Left ventricle myocardium inferior (tissue), 1 donor: ENCODE data around the gene TPK1. TPM values are rescaled to one million over a fixed set of nuclear protein-coding genes. Genes with fewer than 3 reads are reported as not detected.

Experiments used
- DNase-seq: peaks from one replicate; pipeline ENCODE4 v3.0.0-alpha.2; 2020
- H3K27ac ChIP-seq: fragments of 200-600 bp; replicated peaks from 2 replicates; pipeline ENCODE4 v1.8.0; 2021
- H3K27me3 ChIP-seq: fragments of 200-600 bp; 2 replicates; pipeline ENCODE4 v1.8.0; 2021; ENCODE audit warnings: low read depth
- H3K36me3 ChIP-seq: fragments of 200-600 bp; 2 replicates; pipeline ENCODE4 v1.8.0; 2021
- H3K4me1 ChIP-seq: fragments of 200-600 bp; 2 replicates; pipeline ENCODE4 v1.8.0; 2021
- H3K4me3 ChIP-seq: fragments of 200-600 bp; 2 replicates; pipeline ENCODE4 v1.8.0; 2021; ENCODE audit warnings: mild to moderate bottlenecking, moderate library complexity
- H3K9me3 ChIP-seq: fragments of 200-600 bp; replicated peaks from 2 replicates; pipeline ENCODE4 v1.8.0; 2021
- CTCF ChIP-seq: fragments of 200-600 bp; IDR thresholded peaks from 2 replicates; pipeline ENCODE4 v1.8.0; 2021; ENCODE audit warnings: antibody characterized with exemption, mild to moderate bottlenecking, borderline replicate concordance
- intact Hi-C: fragments of 100-400 bp; cut with micrococcal nuclease; formaldehyde crosslinking; loops from one replicate; pipeline ENCODE4 v1.11.0; 2022
- total RNA-seq: library from RNA; stranded (reverse); fragmentation: NEBNext Ultra II Directional; extraction: Animal tissue kit (Norgen Biotek cat#: 25700); gene quantifications from one replicate; pipeline ENCODE4 v1.2.1, GENCODE V29; 2021
- donor health status: DM: no; HTN: yes; CAD: no; lungs with severe emphysema.

TPK1 gene
- total RNA-seq, 1 donor from 2014 or later = 3.5 TPM

GRCh38 chr7:144528536-144529045 lies 307.3 kb downstream of the TPK1 start:
- DNase-seq = no peak
- Histone ChIP-seq H3K9me3 (peaks cover 24% of the 10 kb centered on the region), H3K27ac (no peak overlapping the region), H3K36me3 (no peaks in the 10 kb centered on the region), H3K4me1 (no peaks in the 10 kb centered on the region), H3K27me3 (no peaks in the 10 kb centered on the region), H3K4me3 (no peak overlapping the region)
- intact Hi-C loops = no loop called here
- TF ChIP-seq CTCF = no peak

DNA sequence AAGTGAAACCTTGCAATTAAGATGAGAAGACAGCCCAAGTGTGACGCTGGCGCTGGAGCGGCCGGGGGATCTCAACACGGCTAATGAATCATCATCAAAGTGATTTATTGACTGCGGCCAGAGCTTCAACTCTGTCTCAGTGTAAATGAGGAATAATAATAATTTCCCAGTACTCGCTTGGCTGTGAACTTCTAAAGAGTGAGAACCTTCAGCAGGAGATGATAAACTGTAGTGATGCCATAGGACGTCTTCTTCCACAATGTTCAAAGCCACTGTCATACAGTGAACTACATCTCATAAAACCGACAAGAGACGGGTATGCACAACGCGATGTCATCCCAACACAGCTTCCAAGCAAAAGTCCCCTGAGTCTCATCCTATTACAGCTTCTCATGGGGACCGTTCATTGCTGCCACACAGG lies 308.8 kb downstream of the TPK1 start:
- DNase-seq = no peak
- Histone ChIP-seq H3K27ac (no peak overlapping the region), H3K9me3 (peaks cover 11% of the 10 kb centered on the region), H3K36me3 (no peaks in the 10 kb centered on the region), H3K4me1 (no peaks in the 10 kb centered on the region), H3K27me3 (no peaks in the 10 kb centered on the region), H3K4me3 (no peak overlapping the region)
- intact Hi-C loops = no loop called here
- no peak for TF ChIP-seq CTCF

- Histone ChIP-seq H3K4me1 (no peaks in the 10 kb centered on the region), H3K27me3 (no peaks in the 10 kb centered on the region), H3K36me3 (no peaks in the 10 kb centered on the region), H3K9me3 (peaks cover under 1% of the 10 kb centered on the region), H3K4me3 (no peak overlapping the region), H3K27ac (no peak overlapping the region)
- intact Hi-C loops = no loop called here
- TF ChIP-seq CTCF = no peak
- no peak for DNase-seq
Measured at GRCh38 chr7:144525956-144526355, 309.9 kb downstream of the TPK1 start.

DNA sequence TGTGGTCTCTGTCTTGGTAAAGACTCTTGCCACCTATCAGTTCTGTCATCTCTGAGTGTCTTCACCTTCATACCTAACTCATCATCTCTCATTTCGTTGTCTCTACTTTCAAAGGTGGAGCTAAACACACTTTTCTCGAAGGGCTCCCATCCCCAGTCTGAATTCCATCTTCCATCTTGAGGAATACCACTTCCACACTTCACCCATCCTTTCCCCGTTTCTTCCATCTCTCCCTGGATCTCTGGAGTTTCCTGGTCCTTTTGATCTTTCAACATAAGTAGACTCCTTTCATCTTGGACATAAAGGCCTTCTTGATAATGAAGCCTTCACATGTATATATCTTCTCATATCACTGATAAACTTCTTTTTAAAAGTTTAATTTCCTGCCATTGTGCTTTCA lies 311.6 kb downstream of the TPK1 start:
- intact Hi-C loops = no loop called here
- Histone ChIP-seq H3K9me3 (no peaks in the 10 kb centered on the region), H3K4me3 (no peak overlapping the region), H3K36me3 (no peaks in the 10 kb centered on the region), H3K27me3 (no peaks in the 10 kb centered on the region), H3K27ac (no peak overlapping the region), H3K4me1 (peaks cover under 1% of the 10 kb centered on the region)
- no peak for DNase-seq
- TF ChIP-seq CTCF = no peak

DNA sequence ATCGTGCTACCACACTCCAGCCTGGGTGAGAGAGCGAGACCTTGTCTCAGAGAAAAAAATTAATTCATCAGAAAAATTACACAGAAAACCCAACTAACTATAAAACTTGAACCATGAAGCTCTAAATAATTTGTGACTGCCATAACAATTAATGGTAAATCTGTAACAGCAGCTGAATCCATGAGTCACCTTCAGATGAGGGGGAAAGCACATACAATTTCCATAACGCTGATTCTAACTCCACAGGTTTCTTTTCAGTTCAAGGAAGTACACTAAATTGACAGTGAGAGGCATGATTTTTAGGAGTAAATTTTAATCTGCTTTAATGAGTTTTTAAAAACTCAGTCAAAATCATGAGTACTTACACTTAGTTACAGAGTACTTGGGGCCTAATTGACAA lies 312.2 kb downstream of the TPK1 start:
- H3K36me3 ChIP-seq = no peaks in the 10 kb centered on the region
- intact Hi-C loops = no loop called here
- H3K4me3 ChIP-seq = no peak overlapping the region
- DNase-seq = no peak
- H3K4me1 ChIP-seq = peaks cover 7% of the 10 kb centered on the region
- H3K9me3 ChIP-seq = no peaks in the 10 kb centered on the region
- no peaks in the 10 kb centered on the region for H3K27me3 ChIP-seq
- TF ChIP-seq CTCF = no peak
- H3K27ac ChIP-seq = no peak overlapping the region
